ENCODE data around the gene RPS3.
"Not testable (repeated sequence)": the region's sequence is repeated elsewhere in the genome, so short reads cannot be mapped to it uniquely, and the experiment has no call there.

The RPS3 gene

DNA sequence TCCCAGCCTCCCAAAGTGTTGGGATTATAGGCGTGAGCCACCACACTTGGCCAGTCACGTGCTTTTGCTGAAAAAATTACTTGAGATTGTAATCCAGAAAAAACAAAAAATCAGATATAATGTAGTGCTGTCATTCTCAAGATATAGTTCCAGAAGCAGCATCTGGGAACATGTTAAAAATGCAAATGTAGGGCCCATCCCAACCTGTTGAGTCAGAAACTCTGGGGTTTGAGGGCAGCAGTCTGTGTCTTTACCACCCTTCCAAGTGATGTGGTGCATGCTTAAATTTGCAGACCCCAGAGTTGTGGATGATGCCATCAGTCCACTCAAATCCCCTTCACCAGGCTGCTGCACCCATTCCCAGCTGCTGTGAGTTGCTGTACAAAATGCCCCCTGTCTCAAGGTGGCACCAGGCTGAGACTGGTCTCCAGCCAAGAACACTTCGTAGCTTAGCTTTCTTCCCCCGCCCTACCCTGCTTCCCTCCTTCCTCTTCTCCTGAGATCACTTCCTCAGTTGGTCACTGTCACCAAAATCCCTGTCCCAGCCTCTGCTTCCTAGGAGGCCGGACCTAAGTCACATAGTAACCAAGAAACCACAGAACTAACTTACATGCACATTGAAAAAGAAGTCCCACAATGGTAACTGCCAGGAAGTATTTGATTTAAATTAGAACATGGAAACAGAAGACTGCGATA lies 29.6 kb upstream of the RPS3 start:
- DNase-seq, result no peak
- Mint-ChIP-seq H3K27ac (no peak overlapping the region), H3K9me3 (no peaks in the 10 kb centered on the region), H3K36me3 (ENCODE audit: insufficient read depth) (no peaks in the 10 kb centered on the region), H3K27me3 (no peaks in the 10 kb centered on the region), H3K4me3 (no peak overlapping the region), H3K4me1 (ENCODE audit: low read depth in 2 of 2) (peaks cover 3 to 12% of the 10 kb centered on the region in 2 donors)
- ATAC-seq (replicated peaks), result no peak

DNA sequence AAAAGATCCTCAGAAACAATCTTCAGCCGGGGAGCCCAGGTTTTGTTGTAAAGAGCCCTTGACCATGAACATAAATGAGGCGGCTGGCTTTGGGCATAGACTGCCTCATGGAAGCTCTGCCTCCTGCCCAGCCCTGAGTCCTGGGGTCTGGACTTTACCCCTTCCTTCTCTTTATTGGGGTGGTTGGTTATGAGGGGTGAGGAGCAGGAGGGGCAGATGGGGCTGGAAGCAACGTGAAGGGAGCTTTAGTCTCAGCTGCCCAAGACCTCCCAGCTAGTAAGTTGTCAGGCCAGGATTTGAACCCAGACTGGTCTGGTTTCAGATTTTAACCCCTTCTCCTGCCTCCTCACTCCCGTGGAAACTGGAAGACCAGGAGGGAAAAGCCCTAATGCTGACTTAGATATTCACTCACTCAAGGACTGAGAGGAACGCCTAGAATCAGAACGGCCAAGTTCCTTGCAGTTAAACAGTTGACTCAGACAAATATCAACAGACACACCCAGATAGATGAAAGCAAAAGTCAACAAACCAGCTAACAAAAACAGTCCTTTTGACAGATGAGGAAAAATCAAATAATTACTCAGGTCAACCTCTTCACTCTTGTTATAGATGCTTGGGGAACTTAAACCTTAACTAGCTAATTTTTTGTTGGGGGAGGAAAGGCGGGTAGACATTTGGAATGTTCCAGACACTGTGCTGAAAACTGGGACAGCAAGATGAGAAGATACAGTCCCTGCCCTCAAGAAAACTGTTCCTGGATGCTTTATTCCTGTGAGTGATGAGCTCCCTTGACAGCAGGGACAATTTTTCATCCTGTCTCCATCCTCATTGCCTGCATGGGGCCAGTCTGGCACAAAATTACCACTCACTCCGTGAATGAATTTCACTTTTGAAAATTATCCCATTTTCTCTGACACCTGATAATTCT lies 27.1 kb upstream of the RPS3 start:
- ATAC-seq (replicated peaks) (no peak), DNase-seq (no peak)
- Mint-ChIP-seq H3K27me3 (peaks cover 0 to 7% of the 10 kb centered on the region in 2 donors), H3K9me3 (no peaks in the 10 kb centered on the region), H3K36me3 (ENCODE audit: insufficient read depth) (no peaks in the 10 kb centered on the region), H3K4me1 (ENCODE audit: low read depth in 2 of 2) (peaks cover 3 to 12% of the 10 kb centered on the region in 2 donors), H3K4me3 (no peak overlapping the region), H3K27ac (no peak overlapping the region)

GRCh38 chr11:75373201-75373600 lies 26.1 kb upstream of the RPS3 start:
- H3K9me3 Mint-ChIP-seq, result no peaks in the 10 kb centered on the region
- DNase-seq, result no peak
- H3K27ac Mint-ChIP-seq, result no peak overlapping the region
- H3K4me3 Mint-ChIP-seq, result no peak overlapping the region
- H3K4me1 Mint-ChIP-seq (ENCODE audit: low read depth in 2 of 2), result peaks cover 3 to 12% of the 10 kb centered on the region in 2 donors
- H3K36me3 Mint-ChIP-seq (ENCODE audit: insufficient read depth), result no peaks in the 10 kb centered on the region
- peaks cover 0 to 7% of the 10 kb centered on the region in 2 donors for H3K27me3 Mint-ChIP-seq
- ATAC-seq (replicated peaks), result no peak

GRCh38 chr11:75374646-75375045 lies 24.7 kb upstream of the RPS3 start:
- Mint-ChIP-seq H3K4me1 (ENCODE audit: low read depth in 2 of 2) (peaks cover 3 to 12% of the 10 kb centered on the region in 2 donors), H3K27me3 (peaks cover 0 to 7% of the 10 kb centered on the region in 2 donors), H3K27ac (no peak overlapping the region), H3K9me3 (no peaks in the 10 kb centered on the region), H3K4me3 (no peak overlapping the region), H3K36me3 (ENCODE audit: insufficient read depth) (no peaks in the 10 kb centered on the region)
- no peak for ATAC-seq (replicated peaks)
- no peak for DNase-seq

- ATAC-seq (replicated peaks) (no peak), DNase-seq (no peak)
- Mint-ChIP-seq H3K27ac (no peak overlapping the region), H3K9me3 (no peaks in the 10 kb centered on the region), H3K4me1 (ENCODE audit: low read depth in 2 of 2) (peaks cover 0 to 6% of the 10 kb centered on the region in 2 donors), H3K27me3 (peaks cover 0 to 7% of the 10 kb centered on the region in 2 donors), H3K4me3 (no peak overlapping the region), H3K36me3 (ENCODE audit: insufficient read depth) (no peaks in the 10 kb centered on the region)
These were observed 23.7 kb upstream of the RPS3 start for GRCh38 chr11:75375626-75376025.

DNA sequence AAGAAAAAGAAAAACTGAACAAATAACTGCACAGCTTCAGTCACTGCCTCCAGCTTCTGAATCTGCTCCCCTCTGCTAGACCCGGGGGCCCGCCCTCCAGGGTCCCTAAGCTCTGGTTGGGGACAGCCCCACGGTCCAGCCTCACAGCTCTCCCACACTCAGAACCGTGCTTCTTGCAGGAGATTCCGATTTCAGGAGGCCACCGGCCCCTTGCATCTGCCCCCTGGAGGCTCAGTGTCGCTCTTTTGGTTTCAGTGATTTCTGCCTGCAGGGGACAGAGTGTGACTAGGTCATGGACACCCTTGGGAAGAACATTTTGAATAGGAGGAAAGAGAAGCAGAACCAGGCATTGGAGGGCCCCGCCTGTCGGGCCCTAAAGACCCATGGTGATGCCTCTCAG lies 23.1 kb upstream of the RPS3 start:
- no peak for ATAC-seq (replicated peaks)
- Mint-ChIP-seq H3K27me3 (peaks cover 0 to 7% of the 10 kb centered on the region in 2 donors), H3K27ac (no peak overlapping the region), H3K4me1 (ENCODE audit: low read depth in 2 of 2) (peaks cover 0 to 6% of the 10 kb centered on the region in 2 donors), H3K9me3 (no peaks in the 10 kb centered on the region), H3K4me3 (no peak overlapping the region), H3K36me3 (ENCODE audit: insufficient read depth) (no peaks in the 10 kb centered on the region)
- DNase-seq, result no peak

DNA sequence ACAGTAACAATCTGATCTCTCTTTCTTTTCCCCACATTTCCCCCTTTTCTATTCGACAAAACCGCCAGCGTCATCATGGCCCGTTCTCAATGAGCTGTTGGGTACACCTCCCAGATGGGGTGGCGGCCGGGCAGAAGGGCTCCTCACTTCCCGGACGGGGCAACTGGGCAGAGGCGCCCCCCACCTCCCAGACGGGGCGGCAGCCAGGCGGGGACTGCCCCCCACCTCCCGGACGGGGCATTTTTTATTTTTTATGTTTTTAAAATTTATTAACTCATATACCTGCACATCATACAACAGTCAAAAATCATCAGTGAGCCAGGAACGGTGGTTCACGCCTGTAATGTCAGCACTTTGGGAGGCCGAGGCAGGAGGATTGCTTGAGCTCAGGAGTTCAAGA lies 20.5 kb upstream of the RPS3 start:
- not testable (repeated sequence) for H3K27me3 Mint-ChIP-seq; H3K4me1 Mint-ChIP-seq (ENCODE audit: low read depth in 2 of 2); H3K27ac Mint-ChIP-seq; H3K36me3 Mint-ChIP-seq (ENCODE audit: insufficient read depth); H3K4me3 Mint-ChIP-seq; ATAC-seq (replicated peaks); H3K9me3 Mint-ChIP-seq; DNase-seq

DNA sequence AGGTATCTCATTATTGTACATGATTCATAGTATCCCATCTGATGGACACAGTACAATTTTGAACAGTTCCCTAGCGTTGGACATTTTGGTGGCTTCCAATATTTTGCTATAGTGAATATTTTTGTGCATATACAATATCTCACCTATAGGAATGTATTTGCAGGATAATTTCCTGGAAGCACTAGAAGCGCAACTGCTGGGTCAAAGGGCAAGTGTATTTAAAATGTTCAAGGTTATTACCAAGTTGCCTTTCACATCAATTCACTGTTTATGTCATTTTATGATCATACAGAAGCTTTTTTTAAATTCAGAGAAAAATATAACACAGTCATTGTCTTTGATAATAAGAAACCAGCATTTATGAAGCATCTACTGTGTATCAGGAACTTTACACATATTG lies 19.1 kb upstream of the RPS3 start:
- Mint-ChIP-seq H3K9me3 (no peaks in the 10 kb centered on the region), H3K27me3 (peaks cover 0 to 7% of the 10 kb centered on the region in 2 donors), H3K4me1 (ENCODE audit: low read depth in 2 of 2) (peaks cover 15 to 16% of the 10 kb centered on the region in 2 donors), H3K4me3 (no peak overlapping the region), H3K36me3 (ENCODE audit: insufficient read depth) (no peaks in the 10 kb centered on the region), H3K27ac (no peak overlapping the region)
- no peak for DNase-seq
- ATAC-seq (replicated peaks), result no peak

DNA sequence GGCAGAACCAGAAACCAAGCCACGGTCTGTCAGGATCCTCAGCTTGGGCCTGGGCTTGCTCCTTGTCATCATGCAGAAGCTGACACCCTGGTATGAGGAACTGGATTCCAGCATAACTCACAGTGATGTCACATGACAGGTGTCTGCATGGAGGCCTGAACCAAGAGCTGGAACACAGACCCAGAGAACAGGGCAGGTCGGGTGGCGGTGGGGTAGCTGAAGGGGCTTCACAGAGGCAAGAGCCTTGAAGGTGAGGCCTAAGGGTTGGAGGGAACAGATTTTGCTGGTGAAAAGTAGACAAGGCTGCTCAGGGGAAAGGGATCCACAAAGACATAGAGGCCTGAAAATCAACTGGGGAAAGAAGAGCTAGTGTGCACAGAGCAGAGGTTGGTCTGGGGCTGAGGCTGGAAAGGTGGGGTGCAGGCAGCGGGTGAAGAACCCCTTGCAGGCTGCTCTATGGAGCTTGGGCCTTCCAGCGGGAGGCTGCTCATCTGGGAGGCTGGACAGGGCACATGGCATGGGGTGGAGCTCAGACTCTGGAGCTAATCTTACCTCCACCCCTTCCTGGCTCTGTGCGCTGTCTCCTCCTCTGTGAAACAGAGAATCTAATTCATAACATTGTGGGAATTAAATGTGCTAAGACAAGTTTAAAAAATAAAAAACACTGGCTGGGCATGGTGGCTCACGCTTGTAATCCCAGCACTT lies 18.4 kb upstream of the RPS3 start:
- Mint-ChIP-seq H3K36me3 (ENCODE audit: insufficient read depth) (no peaks in the 10 kb centered on the region), H3K4me3 (no peak overlapping the region), H3K4me1 (ENCODE audit: low read depth in 2 of 2) (peaks cover 15 to 16% of the 10 kb centered on the region in 2 donors), H3K27me3 (peaks cover 0 to under 1% of the 10 kb centered on the region in 2 donors), H3K27ac (peak overlapping the region; percentile 3 to 17), H3K9me3 (no peaks in the 10 kb centered on the region)
- ATAC-seq (replicated peaks) (no peak), DNase-seq (no peak)

DNA sequence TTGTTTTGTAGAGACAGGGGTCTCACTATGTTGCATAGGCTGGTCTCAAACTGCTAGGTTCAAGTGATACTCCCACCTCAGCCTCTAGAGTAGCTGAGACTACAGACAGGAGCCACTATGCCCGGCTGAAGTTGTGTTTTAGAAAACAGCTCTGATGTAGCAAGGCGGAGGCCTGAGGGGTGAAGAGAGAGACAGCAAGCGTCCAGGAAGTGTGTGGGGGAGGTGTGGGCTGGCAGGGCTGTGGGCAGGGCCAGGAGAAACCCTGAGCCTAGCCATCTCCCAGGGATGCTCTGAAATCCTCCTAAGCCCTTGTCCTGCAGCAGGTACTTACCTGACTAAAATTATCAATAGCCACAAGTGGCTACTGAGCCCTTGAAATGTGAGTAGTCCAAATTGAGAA lies 16.1 kb upstream of the RPS3 start:
- peak overlapping the region; percentile 39 to 57 for H3K4me3 Mint-ChIP-seq
- peaks cover 15 to 16% of the 10 kb centered on the region in 2 donors for H3K4me1 Mint-ChIP-seq (ENCODE audit: low read depth in 2 of 2)
- DNase-seq (peak in 1 of 3 experiments; percentile 28), ATAC-seq (replicated peaks) (peak; percentile 78)
- H3K36me3 Mint-ChIP-seq (ENCODE audit: insufficient read depth), result no peaks in the 10 kb centered on the region
- no peaks in the 10 kb centered on the region for H3K9me3 Mint-ChIP-seq
- H3K27me3 Mint-ChIP-seq, result no peaks in the 10 kb centered on the region
- H3K27ac Mint-ChIP-seq, result peak overlapping the region; percentile 59 to 75

DNA sequence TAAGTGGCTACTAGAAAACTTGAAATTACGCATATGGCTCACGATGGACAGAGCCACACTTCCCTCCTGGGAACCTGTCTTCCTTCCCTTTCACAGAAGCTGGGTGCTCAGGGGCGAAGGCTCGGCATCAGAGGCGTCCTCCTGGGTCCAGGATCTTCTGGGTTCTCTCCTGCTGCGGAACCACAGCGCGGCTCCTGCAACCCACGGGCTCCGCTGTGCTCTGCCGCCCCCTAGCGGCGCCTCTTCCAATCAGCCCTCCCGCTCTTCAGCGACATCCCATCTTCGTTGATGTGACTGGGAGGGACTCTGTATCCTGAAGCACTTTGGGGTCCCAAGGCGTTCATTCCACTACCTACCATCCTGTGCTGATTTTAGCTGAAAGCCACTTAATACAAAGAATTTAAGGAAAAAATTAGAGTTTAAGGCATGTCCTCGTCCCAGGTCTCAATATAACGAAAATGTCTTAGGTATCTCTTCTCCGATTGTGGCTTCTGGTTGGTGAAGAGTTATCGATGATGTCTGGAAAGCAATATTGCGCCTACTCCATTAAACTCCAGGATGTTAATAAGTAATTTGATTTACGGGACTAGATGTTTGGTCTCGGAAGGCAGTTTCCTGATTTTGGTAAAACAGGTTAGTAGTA lies 14.8 kb upstream of the RPS3 start:
- ATAC-seq (replicated peaks), result peak; percentile 82
- Mint-ChIP-seq H3K27me3 (no peaks in the 10 kb centered on the region), H3K4me3 (peak overlapping the region; percentile 30 to 71), H3K27ac (peak overlapping the region in 1 of 2 donors; percentile 15), H3K9me3 (no peaks in the 10 kb centered on the region), H3K36me3 (ENCODE audit: insufficient read depth) (no peaks in the 10 kb centered on the region), H3K4me1 (ENCODE audit: low read depth in 2 of 2) (peaks cover 15 to 16% of the 10 kb centered on the region in 2 donors)
- DNase-seq, result peak; percentile 68 to 72 (median 71)

DNA sequence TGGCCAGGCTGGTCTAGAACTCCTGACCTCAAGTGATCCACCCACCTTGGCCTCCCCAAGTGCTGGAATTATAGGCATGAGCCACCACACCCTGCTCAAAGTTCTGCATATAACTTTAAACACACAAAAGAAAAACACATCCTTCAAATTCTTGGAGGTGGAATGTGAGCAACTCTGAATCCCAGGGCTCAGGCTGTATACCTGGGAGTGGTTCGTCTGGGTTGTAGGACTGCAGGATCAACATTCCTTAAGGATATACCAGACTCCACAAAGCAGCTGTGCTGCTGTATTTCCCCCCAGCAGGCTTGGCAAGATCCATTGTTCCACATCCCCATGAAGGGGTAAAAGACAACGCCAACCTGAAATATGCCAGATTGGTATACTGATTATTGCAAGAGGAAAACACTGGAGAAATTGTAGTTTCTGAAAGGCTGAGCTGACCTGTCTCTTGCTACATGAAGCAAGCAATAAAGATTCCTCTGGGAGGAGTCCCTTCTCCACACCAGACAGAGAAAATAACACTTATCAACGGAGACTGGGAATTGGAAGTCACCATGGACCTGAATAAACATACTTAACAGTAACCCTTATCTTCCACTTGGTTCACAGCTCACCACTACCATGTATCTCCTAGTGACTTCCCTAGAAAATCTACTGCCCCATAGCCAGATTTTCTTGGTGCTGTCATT lies 12.2 kb upstream of the RPS3 start:
- H3K36me3 Mint-ChIP-seq (ENCODE audit: insufficient read depth), result no peaks in the 10 kb centered on the region
- no peaks in the 10 kb centered on the region for H3K9me3 Mint-ChIP-seq

More for the DNA sequence above, 12.2 kb upstream of the RPS3 start:
- no peak for DNase-seq
- Mint-ChIP-seq H3K4me3 (no peak overlapping the region), H3K27me3 (peaks cover 0 to 10% of the 10 kb centered on the region in 2 donors), H3K4me1 (ENCODE audit: low read depth in 2 of 2) (peaks cover 15 to 16% of the 10 kb centered on the region in 2 donors), H3K27ac (no peak overlapping the region)
- no peak for ATAC-seq (replicated peaks)

Measured in effector memory CD8-positive, alpha-beta T cell (primary cell).